ENCODE data around the gene CAMK2G.

CAMK2G gene

GRCh38 chr10:73810735-73811465 is 63.5 kb downstream of the CAMK2G start (continued):
- TF ChIP-seq POU6F1 (CRISPR knock-in tag; IDR thresholded peaks at IDR 0.05; ENCODE audit: borderline replicate concordance, low read depth) (no peak), ZNF70 (CRISPR knock-in tag; IDR thresholded peaks at IDR 0.05) (no peak), BACH2 (CRISPR knock-in tag; IDR thresholded peaks at IDR 0.05; ENCODE audit: borderline replicate concordance) (no peak)

- no peak for ATAC-seq
- TF ChIP-seq GLIS3 (CRISPR knock-in tag; IDR thresholded peaks at IDR 0.05) (no peak), POU6F1 (CRISPR knock-in tag; IDR thresholded peaks at IDR 0.05; ENCODE audit: borderline replicate concordance, low read depth) (no peak), PATZ1 (CRISPR knock-in tag; IDR thresholded peaks at IDR 0.05; ENCODE audit: borderline replicate concordance) (no peak), ZFP30 (CRISPR knock-in tag; IDR thresholded peaks at IDR 0.05) (no peak), RARB (CRISPR knock-in tag; IDR thresholded peaks at IDR 0.05) (no peak), CREB5 (CRISPR knock-in tag; IDR thresholded peaks at IDR 0.05; ENCODE audit: low read depth) (no peak), PPARA (CRISPR knock-in tag; IDR thresholded peaks at IDR 0.05; ENCODE audit: borderline replicate concordance) (no peak), CSDC2 (CRISPR knock-in tag; IDR thresholded peaks at IDR 0.05) (no peak), ZNF8 (CRISPR knock-in tag; IDR thresholded peaks at IDR 0.05) (no peak), TOX (CRISPR knock-in tag; IDR thresholded peaks at IDR 0.05; ENCODE audit: borderline replicate concordance) (no peak), ZC3H10 (CRISPR knock-in tag; IDR thresholded peaks at IDR 0.05) (no peak), ESRRG (CRISPR knock-in tag; IDR thresholded peaks at IDR 0.05) (no peak)
Measured at GRCh38 chr10:73810358-73810734, 64.0 kb downstream of the CAMK2G start.

- no peak for ATAC-seq
- TF ChIP-seq OSR1 (CRISPR knock-in tag; IDR thresholded peaks at IDR 0.05) = no peak
- TF ChIP-seq TSHZ2 (CRISPR knock-in tag; IDR thresholded peaks at IDR 0.05) = no peak
- no peak for TF ChIP-seq POU6F1 (CRISPR knock-in tag; IDR thresholded peaks at IDR 0.05; ENCODE audit: borderline replicate concordance, low read depth)
- no peak for TF ChIP-seq ZC3H10 (CRISPR knock-in tag; IDR thresholded peaks at IDR 0.05)
- no peak for TF ChIP-seq PATZ1 (CRISPR knock-in tag; IDR thresholded peaks at IDR 0.05; ENCODE audit: borderline replicate concordance)
- TF ChIP-seq RARB (CRISPR knock-in tag; IDR thresholded peaks at IDR 0.05) = no peak
- no peak for TF ChIP-seq BACH2 (CRISPR knock-in tag; IDR thresholded peaks at IDR 0.05; ENCODE audit: borderline replicate concordance)
- no peak for TF ChIP-seq GLIS3 (CRISPR knock-in tag; IDR thresholded peaks at IDR 0.05)
Measured at GRCh38 chr10:73809061-73809818, 65.1 kb downstream of the CAMK2G start.
